ENCODE data around the gene PGK2.

DNA sequence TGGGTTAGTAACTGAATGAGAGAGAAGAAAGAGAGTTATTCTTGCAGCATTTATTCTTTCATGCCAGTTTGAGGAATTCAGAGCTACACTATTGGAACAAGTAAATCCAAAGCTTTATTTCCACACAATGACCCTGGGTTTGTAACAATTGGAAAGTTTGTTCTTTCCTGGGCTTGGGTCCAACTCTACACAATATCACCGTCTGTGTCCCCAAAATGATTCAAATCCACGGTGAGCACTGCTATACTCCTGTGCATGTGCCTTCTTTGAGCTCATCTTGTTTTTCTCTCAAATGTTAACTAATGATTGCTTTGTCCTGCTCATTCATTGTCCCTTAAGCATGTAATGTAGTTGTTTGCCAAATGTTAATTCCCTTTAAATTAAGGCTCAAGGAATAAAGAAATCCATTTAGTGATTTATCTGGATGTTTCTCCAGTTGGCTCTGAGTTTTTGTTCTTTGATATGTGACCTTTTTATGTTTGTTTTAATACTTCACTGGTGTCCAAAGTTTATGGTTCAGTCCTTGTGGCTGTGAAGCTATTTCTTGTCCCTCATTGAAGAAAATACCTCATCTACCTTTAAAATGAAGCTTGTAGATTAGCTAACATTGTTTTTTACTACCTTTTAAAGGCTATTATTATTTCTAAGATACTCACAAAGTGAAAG is 22.4 kb downstream of the PGK2 start:
- TF ChIP-seq, protein P1, sequence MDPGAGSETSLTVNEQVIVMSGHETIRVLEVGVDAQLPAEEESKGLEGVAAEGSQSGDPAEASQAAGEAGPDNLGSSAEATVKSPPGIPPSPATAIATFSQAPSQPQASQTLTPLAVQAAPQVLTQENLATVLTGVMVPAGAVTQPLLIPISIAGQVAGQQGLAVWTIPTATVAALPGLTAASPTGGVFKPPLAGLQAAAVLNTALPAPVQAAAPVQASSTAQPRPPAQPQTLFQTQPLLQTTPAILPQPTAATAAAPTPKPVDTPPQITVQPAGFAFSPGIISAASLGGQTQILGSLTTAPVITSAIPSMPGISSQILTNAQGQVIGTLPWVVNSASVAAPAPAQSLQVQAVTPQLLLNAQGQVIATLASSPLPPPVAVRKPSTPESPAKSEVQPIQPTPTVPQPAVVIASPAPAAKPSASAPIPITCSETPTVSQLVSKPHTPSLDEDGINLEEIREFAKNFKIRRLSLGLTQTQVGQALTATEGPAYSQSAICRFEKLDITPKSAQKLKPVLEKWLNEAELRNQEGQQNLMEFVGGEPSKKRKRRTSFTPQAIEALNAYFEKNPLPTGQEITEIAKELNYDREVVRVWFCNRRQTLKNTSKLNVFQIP (CRISPR knock-in tag; IDR thresholded peaks at IDR 0.05; ENCODE audit: borderline replicate concordance, low read depth) = no peak
- TF ChIP-seq TCF4 (CRISPR knock-in tag; IDR thresholded peaks at IDR 0.05; ENCODE audit: borderline replicate concordance) (no peak), ISL1 (CRISPR knock-in tag; IDR thresholded peaks at IDR 0.05) (no peak), ZFP30 (CRISPR knock-in tag; IDR thresholded peaks at IDR 0.05) (no peak), ARNTL (CRISPR knock-in tag; IDR thresholded peaks at IDR 0.05; ENCODE audit: borderline replicate concordance, low read depth) (no peak), ZNF8 (CRISPR knock-in tag; IDR thresholded peaks at IDR 0.05) (no peak), CSDC2 (CRISPR knock-in tag; IDR thresholded peaks at IDR 0.05) (no peak), TOX (CRISPR knock-in tag; IDR thresholded peaks at IDR 0.05; ENCODE audit: borderline replicate concordance) (no peak), ESRRG (CRISPR knock-in tag; IDR thresholded peaks at IDR 0.05) (no peak)
- TF ChIP-seq, protein P2, sequence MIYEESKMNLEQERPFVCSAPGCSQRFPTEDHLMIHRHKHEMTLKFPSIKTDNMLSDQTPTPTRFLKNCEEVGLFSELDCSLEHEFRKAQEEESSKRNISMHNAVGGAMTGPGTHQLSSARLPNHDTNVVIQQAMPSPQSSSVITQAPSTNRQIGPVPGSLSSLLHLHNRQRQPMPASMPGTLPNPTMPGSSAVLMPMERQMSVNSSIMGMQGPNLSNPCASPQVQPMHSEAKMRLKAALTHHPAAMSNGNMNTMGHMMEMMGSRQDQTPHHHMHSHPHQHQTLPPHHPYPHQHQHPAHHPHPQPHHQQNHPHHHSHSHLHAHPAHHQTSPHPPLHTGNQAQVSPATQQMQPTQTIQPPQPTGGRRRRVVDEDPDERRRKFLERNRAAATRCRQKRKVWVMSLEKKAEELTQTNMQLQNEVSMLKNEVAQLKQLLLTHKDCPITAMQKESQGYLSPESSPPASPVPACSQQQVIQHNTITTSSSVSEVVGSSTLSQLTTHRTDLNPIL (CRISPR knock-in tag; IDR thresholded peaks at IDR 0.05; ENCODE audit: low read depth) = no peak
- TF ChIP-seq, protein P3, sequence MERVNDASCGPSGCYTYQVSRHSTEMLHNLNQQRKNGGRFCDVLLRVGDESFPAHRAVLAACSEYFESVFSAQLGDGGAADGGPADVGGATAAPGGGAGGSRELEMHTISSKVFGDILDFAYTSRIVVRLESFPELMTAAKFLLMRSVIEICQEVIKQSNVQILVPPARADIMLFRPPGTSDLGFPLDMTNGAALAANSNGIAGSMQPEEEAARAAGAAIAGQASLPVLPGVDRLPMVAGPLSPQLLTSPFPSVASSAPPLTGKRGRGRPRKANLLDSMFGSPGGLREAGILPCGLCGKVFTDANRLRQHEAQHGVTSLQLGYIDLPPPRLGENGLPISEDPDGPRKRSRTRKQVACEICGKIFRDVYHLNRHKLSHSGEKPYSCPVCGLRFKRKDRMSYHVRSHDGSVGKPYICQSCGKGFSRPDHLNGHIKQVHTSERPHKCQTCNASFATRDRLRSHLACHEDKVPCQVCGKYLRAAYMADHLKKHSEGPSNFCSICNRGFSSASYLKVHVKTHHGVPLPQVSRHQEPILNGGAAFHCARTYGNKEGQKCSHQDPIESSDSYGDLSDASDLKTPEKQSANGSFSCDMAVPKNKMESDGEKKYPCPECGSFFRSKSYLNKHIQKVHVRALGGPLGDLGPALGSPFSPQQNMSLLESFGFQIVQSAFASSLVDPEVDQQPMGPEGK (CRISPR knock-in tag; IDR thresholded peaks at IDR 0.05; ENCODE audit: borderline replicate concordance) = no peak
